K562 (cell line): ENCODE measurements around the gene ZMIZ1. TPM values are rescaled to one million over a fixed set of nuclear protein-coding genes. Genes with fewer than 3 reads are reported as not detected.

Experiments
- BRD4 ChIP-seq: fragments of 200-600 bp; sonication (generic); IDR thresholded peaks from 2 replicates; pipeline ENCODE4 v1.6.1; 2017; ENCODE audit warnings: inconsistent platforms
- CREB5 ChIP-seq: fragments of 250-450 bp; sonication (Bioruptor Pico); IDR thresholded peaks from 2 replicates; pipeline ENCODE4 v1.5.0; 2020; ENCODE audit warnings: mild to moderate bottlenecking
- EP400 ChIP-seq: fragments of 450-650 bp; IDR thresholded peaks from 2 replicates; pipeline ENCODE4 v1.6.1; 2017; ENCODE audit warnings: antibody characterized with exemption, mild to moderate bottlenecking, moderate library complexity
- ESRRB ChIP-seq: fragments of 250-450 bp; sonication (Bioruptor Pico); IDR thresholded peaks from 2 replicates; pipeline ENCODE4 v1.5.0; 2020; ENCODE audit warnings: mild to moderate bottlenecking, moderate library complexity, borderline replicate concordance
- FOXP1 ChIP-seq: sonication (generic); formaldehyde crosslinking; IDR thresholded peaks from 2 replicates; pipeline ENCODE4 v1.8.0; 2022; ENCODE audit warnings: mild to moderate bottlenecking, missing genetic modification reagents
- GABPB1 ChIP-seq: sonication (generic); formaldehyde crosslinking; IDR thresholded peaks from 2 replicates; pipeline ENCODE4 v1.8.0; 2022; ENCODE audit warnings: mild to moderate bottlenecking, missing genetic modification reagents
- MCM3 ChIP-seq: fragments of 450-650 bp; IDR thresholded peaks from 2 replicates; pipeline ENCODE4 v1.6.1; 2016
- MYNN ChIP-seq, 2 experiments: sonication (generic); formaldehyde crosslinking in 1 of 2; IDR thresholded peaks; 2 replicates each; pipeline versions ENCODE4 v1.5.0 to v1.6.1; 2016 to 2020; ENCODE audit warnings: antibody characterized with exemption in 1 of 2, missing genetic modification reagents in 1 of 2
- PCBP1 ChIP-seq: fragments of 200-400 bp; formaldehyde crosslinking; IDR thresholded peaks from 2 replicates; pipeline ENCODE4 v1.6.1; 2018; ENCODE audit warnings: mild to moderate bottlenecking, low read depth, low read length; ENCODE audit not compliant: poor library complexity, severe bottlenecking
- PRDM10 ChIP-seq: fragments of 450-650 bp; IDR thresholded peaks from 2 replicates; pipeline ENCODE4 v1.6.1; 2018; ENCODE audit not compliant: partially characterized antibody
- SOX6 ChIP-seq: fragments of 450-650 bp; IDR thresholded peaks from 2 replicates; pipeline ENCODE4 v1.6.1; 2014; ENCODE audit warnings: mild to moderate bottlenecking
- STAT5A ChIP-seq: IDR thresholded peaks from 2 replicates; pipeline ENCODE4 v1.6.1; 2012; ENCODE audit warnings: low read length, inconsistent platforms, borderline replicate concordance
- TAF15 ChIP-seq: fragments of 200-400 bp; formaldehyde crosslinking; IDR thresholded peaks from 2 replicates; pipeline ENCODE4 v1.6.1; 2017; ENCODE audit warnings: mild to moderate bottlenecking, low read depth, low read length, moderate library complexity
- TBP ChIP-seq: optimal IDR thresholded peaks from 2 replicates; pipeline ENCODE3; 2011; ENCODE audit warnings: low read depth, low read length, improper control_type of control experiment
- TCF3 ChIP-seq: sonication (generic); formaldehyde crosslinking; IDR thresholded peaks from 2 replicates; pipeline ENCODE4 v1.4.0; 2020; ENCODE audit warnings: mild to moderate bottlenecking, missing genetic modification reagents
- TRIM28 ChIP-seq: fragments of 450-650 bp; IDR thresholded peaks from 2 replicates; pipeline ENCODE4 v1.6.1; 2017
- ZFP1 ChIP-seq: fragments of 450-650 bp; formaldehyde crosslinking; IDR thresholded peaks from 2 replicates; pipeline ENCODE4 v1.4.0; 2020; ENCODE audit warnings: mild to moderate bottlenecking, mixed read lengths
- ZNF140 ChIP-seq: fragments of 250-450 bp; sonication (Bioruptor Pico); IDR thresholded peaks from 2 replicates; pipeline ENCODE4 v1.8.0; 2021; ENCODE audit warnings: moderate library complexity, mild to moderate bottlenecking, inconsistent platforms
- ZNF143 ChIP-seq: sonication (generic); formaldehyde crosslinking; IDR thresholded peaks from 2 replicates; pipeline ENCODE4 v1.9.0; 2022; ENCODE audit warnings: mild to moderate bottlenecking, missing genetic modification reagents
- ZNF23 ChIP-seq: fragments of 250-450 bp; sonication (Bioruptor Pico); IDR thresholded peaks from 2 replicates; pipeline ENCODE4 v1.4.0; 2020; ENCODE audit warnings: mild to moderate bottlenecking
- ZNF780A ChIP-seq: fragments of 250-450 bp; sonication (Bioruptor Pico); IDR thresholded peaks from 2 replicates; pipeline ENCODE4 v1.5.0; 2021; ENCODE audit warnings: mild to moderate bottlenecking
- polyA plus RNA-seq, 8 experiments: library from polyadenylated mRNA; depleted of rRNA in 4 of 8; stranded (reverse) in 5 of 8; unstranded in 3 of 8; fragments of >200 nt; fragmentation: Nextera tagmentation in 2 of 8; fragmentation: Illumina TruSeq in 1 of 8; extraction: Ambion mirVana in 2 of 8; extraction: Trizol in 1 of 8; gene quantifications; 2 replicates each; pipeline versions ENCODE4 v1.2.1 to v1.2.3, GENCODE V29; 2011 to 2014; ENCODE audit warnings: inconsistent platforms in 1 of 8, missing spikeins in 1 of 8
- total RNA-seq, 7 experiments: library from RNA; depleted of rRNA in 6 of 7; stranded (reverse); fragments of >200 nt in 6 of 7; fragmentation: Illumina TruSeq in 2 of 7; extraction: Trizol in 2 of 7; gene quantifications; 2 replicates each; pipeline versions ENCODE4 v1.2.1 to v1.2.3, GENCODE V29; 2011 to 2021; ENCODE audit warnings: low replicate concordance in 1 of 7
- TF ChIP-seq, protein P1 (sequence below): fragments of 450-650 bp; formaldehyde crosslinking; IDR thresholded peaks from 2 replicates; pipeline ENCODE4 v1.4.0; 2022; ENCODE audit warnings: missing genetic modification characterization

The ZMIZ1 gene
- total and polyA plus RNA-seq, 9 of the 15 experiments (the other 6 are each of a cell fraction or from before 2014, with no cell fraction given), result 1.0 to 37.3 (median 4.3) TPM

DNA sequence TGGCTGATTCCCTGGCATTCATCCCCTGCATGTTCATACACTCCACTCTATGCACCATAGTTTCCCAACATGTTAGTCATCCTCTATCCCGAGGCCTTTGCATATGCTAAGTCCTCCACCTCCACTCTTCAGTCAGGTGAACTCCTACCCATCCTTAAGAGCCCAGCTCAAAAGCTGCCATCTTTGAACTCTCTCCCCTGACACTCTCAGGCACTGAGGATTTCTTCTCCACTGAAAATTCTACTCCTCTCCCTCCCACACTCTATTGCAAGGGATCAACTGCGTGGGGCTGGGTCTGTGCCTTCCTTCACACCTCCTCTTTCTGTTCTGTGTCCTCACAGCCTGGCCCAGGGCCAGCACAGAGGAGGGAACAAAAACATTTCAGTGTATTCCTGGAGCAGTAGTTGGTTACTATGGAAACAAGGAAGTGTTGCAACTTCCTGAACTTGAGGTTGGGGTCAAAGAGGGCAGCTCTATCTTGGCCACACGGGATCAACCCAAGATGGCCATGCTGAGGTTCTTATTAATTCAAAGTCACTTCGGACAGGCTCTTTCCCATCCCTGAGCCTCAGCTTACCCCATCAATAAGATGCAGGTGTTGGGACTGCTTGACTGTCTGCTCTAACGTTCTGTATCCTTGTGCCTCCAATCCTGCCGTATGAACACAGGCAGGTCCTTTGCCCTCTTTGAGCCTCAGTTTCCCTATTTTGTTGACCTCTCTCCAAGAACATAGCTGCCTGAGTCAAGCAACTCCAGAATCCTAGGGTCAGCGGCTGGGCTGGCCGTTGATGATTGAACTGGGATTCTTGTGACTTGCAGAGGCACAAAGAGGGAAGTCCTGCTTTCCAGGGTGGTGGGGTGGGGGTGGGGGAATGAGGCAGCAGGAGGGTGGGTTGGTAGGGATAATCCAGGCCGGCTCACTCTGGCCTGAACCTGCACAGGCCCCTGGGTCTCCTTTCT, 15.5 kb downstream of the ZMIZ1 start (continued):
- TF ChIP-seq, protein P1, sequence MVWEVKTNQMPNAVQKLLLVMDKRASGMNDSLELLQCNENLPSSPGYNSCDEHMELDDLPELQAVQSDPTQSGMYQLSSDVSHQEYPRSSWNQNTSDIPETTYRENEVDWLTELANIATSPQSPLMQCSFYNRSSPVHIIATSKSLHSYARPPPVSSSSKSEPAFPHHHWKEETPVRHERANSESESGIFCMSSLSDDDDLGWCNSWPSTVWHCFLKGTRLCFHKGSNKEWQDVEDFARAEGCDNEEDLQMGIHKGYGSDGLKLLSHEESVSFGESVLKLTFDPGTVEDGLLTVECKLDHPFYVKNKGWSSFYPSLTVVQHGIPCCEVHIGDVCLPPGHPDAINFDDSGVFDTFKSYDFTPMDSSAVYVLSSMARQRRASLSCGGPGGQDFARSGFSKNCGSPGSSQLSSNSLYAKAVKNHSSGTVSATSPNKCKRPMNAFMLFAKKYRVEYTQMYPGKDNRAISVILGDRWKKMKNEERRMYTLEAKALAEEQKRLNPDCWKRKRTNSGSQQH (CRISPR knock-in tag), result 0 out of 2 replicates have a peak, but pooled peaks have one; percentile 43
- TF ChIP-seq STAT5A (no peak), TAF15 (no peak), FOXP1 (CRISPR knock-in tag) (no peak; the same call in 1 of the 2 replicates), TCF3 (CRISPR knock-in tag) (no peak), ESRRB (no peak), BRD4 (no peak), ZNF140 (CRISPR knock-in tag) (no peak), ZNF143 (CRISPR knock-in tag) (no peak), EP400 (no peak; the same call in 1 of the 2 replicates), ZFP1 (CRISPR knock-in tag) (0 out of 2 replicates have a peak, but pooled peaks have one; percentile 17), GABPB1 (CRISPR knock-in tag) (peak; percentile 77; the same call in 1 of the 2 replicates), CREB5 (peak; percentile 86; the same call in 1 of the 2 replicates), TRIM28 (no peak), MYNN (IDR thresholded peaks at IDR 0.05) (peak; percentile 66; the same call in 1 of the 2 replicates), MYNN (CRISPR knock-in tag; IDR thresholded peaks at IDR 0.05) (no peak), PCBP1 (no peak), TBP (peak; percentile 5), ZNF23 (CRISPR knock-in tag) (no peak), ZNF780A (CRISPR knock-in tag) (no peak), MCM3 (no peak), PRDM10 (no peak), SOX6 (peak; percentile 75; the same call in 1 of the 2 replicates)
